Panc1 (cell line): ENCODE results near the gene AOAH. TPM values are rescaled to one million over a fixed set of nuclear protein-coding genes. Genes with fewer than 3 reads are reported as not detected.
"Not testable (repeated sequence)": the region's sequence is repeated elsewhere in the genome, so short reads cannot be mapped to it uniquely, and the experiment has no call there.

Source experiments
- ATAC-seq: fragments of 200-7000 bp; cut with Tn5 transposase; 2 replicates; pipeline ENCODE4 v1.9.1; 2020; ENCODE audit warnings: mild to moderate bottlenecking, moderate library complexity
- BruUV-seq: library from RNA; stranded (reverse); fragments of 400-500 nt; replicated peaks from 2 replicates; lab custom pipeline; 2021; lab: Mats Ljungman, UMichigan
- CTCF ChIA-PET: fragments of 300-600 bp; sonication (Branson Sonifier 250); formaldehyde crosslinking; loops from one replicate; lab custom pipeline; 2022; ENCODE audit warnings: antibody characterized with exemption; lab: Charles Lee
- POLR2A ChIA-PET: fragments of 300-600 bp; sonication (Branson Sonifier 250); formaldehyde crosslinking; loops from one replicate; lab custom pipeline; 2022; ENCODE audit warnings: antibody characterized with exemption; lab: Charles Lee
- DNase-seq: peaks from one replicate; pipeline ENCODE4 v3.0.0-alpha.2; 2010; ENCODE audit warnings: low read depth, low spot score
- H3K27ac ChIP-seq: 2 replicates; pipeline ENCODE4 v1.5.1; 2011; ENCODE audit warnings: mild to moderate bottlenecking, low read length, inconsistent platforms
- H3K27me3 ChIP-seq: fragments of 200-500 bp; sonication (Bioruptor generic); 2 replicates; pipeline ENCODE4 v1.6.0; 2014; ENCODE audit warnings: low read length, inconsistent platforms; ENCODE audit not compliant: control insufficient read depth, insufficient read depth
- H3K36me3 ChIP-seq: fragments of 200-500 bp; sonication (Bioruptor generic); 2 replicates; pipeline ENCODE4 v1.5.1; 2014; ENCODE audit warnings: inconsistent platforms, mild to moderate bottlenecking, low read length, moderate library complexity; ENCODE audit not compliant: control insufficient read depth, insufficient read depth
- H3K4me1 ChIP-seq: 2 replicates; pipeline ENCODE4 v1.5.1; 2011; ENCODE audit warnings: inconsistent platforms, mild to moderate bottlenecking, low read length, moderate library complexity; ENCODE audit not compliant: control insufficient read depth, insufficient read depth
- H3K4me3 ChIP-seq, 2 experiments: 2 replicates each; pipeline ENCODE4 v1.5.1; 2011 to 2012; ENCODE audit warnings: low read depth in 2 of 2, low read length in 2 of 2, mild to moderate bottlenecking in 2 of 2, inconsistent platforms in 1 of 2, moderate library complexity in 1 of 2
- H3K9me3 ChIP-seq: fragments of 200-500 bp; sonication (Bioruptor generic); 2 replicates; pipeline ENCODE4 v1.5.1; 2014; ENCODE audit warnings: low read depth, mild to moderate bottlenecking, inconsistent platforms, low read length, moderate library complexity; ENCODE audit not compliant: control insufficient read depth, insufficient read depth
- POLR2AphosphoS5 ChIP-seq: IDR thresholded peaks from 2 replicates; pipeline ENCODE4 v1.6.1; 2012; ENCODE audit warnings: mild to moderate bottlenecking, low read depth, low read length, moderate library complexity
- SIN3A ChIP-seq: IDR thresholded peaks from 2 replicates; pipeline ENCODE4 v1.6.1; 2012; ENCODE audit warnings: low read depth, mild to moderate bottlenecking, low read length, moderate library complexity, borderline replicate concordance; ENCODE audit not compliant: insufficient read depth
- TCF7L2 ChIP-seq: IDR thresholded peaks from 2 replicates; pipeline ENCODE4 v1.6.1; 2011; ENCODE audit warnings: mild to moderate bottlenecking, low read depth, low read length, inconsistent platforms
- in situ Hi-C: cut with HindIII; loops from 2 replicates; pipeline ENCODE4 v1.10.0; 2016; ENCODE audit warnings: low sequenced_read_pairs, low pct_unique_long_range_greater_than_20kb
- intact Hi-C: fragments of 100-400 bp; cut with micrococcal nuclease; formaldehyde crosslinking; loops from one replicate; pipeline ENCODE4 v1.10.0; 2022; ENCODE audit not compliant: unreplicated experiment
- total RNA-seq: library from RNA; stranded (reverse); gene quantifications from one replicate; pipeline ENCODE4 v1.2.1, GENCODE V29; 2021; ENCODE audit not compliant: unreplicated experiment
- TF ChIP-seq, protein P1 (sequence below), 2 experiments: IDR thresholded peaks; 2 replicates each; pipeline ENCODE4 v1.6.1; 2011 to 2012; ENCODE audit warnings: low read depth in 2 of 2, control low read depth in 1 of 2, low read length in 1 of 2, mild to moderate bottlenecking in 1 of 2, moderate library complexity in 1 of 2; ENCODE audit not compliant: insufficient read depth in 1 of 2
- TF ChIP-seq, protein P2 (sequence below): fragments of 450-650 bp; IDR thresholded peaks from 2 replicates; pipeline ENCODE4 v1.5.1; 2017; ENCODE audit warnings: mild to moderate bottlenecking

Gene AOAH
- total RNA-seq, 1 experiment from 2014 or later: 0.31 TPM

DNA sequence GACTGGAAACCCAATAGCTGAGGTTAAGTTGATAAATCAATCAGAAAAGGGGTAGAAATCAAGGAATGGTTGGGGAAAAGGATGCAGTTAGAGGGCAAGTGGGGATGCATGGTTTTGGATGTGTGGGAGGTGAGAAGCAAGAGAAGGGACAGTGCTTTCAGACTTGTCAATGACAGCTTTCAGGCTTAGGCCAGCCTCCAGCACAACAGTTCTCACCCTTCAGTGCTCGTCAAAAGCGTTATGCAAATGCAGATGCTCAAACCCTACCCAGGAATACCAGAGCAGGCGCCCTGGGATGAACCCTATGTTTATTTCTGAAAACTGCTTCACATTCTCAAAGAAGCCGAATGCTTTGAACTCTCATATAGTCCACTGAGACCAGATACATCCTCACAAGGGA lies 74.0 kb downstream of the AOAH start:
- no peak for ATAC-seq
- no peak for DNase-seq
- POLR2A ChIA-PET: no interaction called here
- peaks cover 30% of the 10 kb centered on the region; the same call in 1 of the 2 replicates for H3K9me3 ChIP-seq
- no peak overlapping the region for H3K4me3 ChIP-seq
- no peaks in the 10 kb centered on the region for H3K4me1 ChIP-seq
- H3K36me3 ChIP-seq: no peaks in the 10 kb centered on the region
- no peak overlapping the region for H3K27ac ChIP-seq
- H3K27me3 ChIP-seq: no peaks in the 10 kb centered on the region
- CTCF ChIA-PET: no interaction called here
- in situ Hi-C loops (no loop called here), intact Hi-C loops (no loop called here)
- no TSS peak for BruUV-seq
- TF ChIP-seq POLR2AphosphoS5: no peak
- TF ChIP-seq SIN3A: no peak
- no peak for TF ChIP-seq TCF7L2
- TF ChIP-seq, protein P1, sequence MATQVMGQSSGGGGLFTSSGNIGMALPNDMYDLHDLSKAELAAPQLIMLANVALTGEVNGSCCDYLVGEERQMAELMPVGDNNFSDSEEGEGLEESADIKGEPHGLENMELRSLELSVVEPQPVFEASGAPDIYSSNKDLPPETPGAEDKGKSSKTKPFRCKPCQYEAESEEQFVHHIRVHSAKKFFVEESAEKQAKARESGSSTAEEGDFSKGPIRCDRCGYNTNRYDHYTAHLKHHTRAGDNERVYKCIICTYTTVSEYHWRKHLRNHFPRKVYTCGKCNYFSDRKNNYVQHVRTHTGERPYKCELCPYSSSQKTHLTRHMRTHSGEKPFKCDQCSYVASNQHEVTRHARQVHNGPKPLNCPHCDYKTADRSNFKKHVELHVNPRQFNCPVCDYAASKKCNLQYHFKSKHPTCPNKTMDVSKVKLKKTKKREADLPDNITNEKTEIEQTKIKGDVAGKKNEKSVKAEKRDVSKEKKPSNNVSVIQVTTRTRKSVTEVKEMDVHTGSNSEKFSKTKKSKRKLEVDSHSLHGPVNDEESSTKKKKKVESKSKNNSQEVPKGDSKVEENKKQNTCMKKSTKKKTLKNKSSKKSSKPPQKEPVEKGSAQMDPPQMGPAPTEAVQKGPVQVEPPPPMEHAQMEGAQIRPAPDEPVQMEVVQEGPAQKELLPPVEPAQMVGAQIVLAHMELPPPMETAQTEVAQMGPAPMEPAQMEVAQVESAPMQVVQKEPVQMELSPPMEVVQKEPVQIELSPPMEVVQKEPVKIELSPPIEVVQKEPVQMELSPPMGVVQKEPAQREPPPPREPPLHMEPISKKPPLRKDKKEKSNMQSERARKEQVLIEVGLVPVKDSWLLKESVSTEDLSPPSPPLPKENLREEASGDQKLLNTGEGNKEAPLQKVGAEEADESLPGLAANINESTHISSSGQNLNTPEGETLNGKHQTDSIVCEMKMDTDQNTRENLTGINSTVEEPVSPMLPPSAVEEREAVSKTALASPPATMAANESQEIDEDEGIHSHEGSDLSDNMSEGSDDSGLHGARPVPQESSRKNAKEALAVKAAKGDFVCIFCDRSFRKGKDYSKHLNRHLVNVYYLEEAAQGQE (IDR thresholded peaks at IDR 0.05; ENCODE audit: insufficient read depth in 1 of 2, low read depth in 2 of 2, low read length in 1 of 2): no peak
- TF ChIP-seq, protein P2, sequence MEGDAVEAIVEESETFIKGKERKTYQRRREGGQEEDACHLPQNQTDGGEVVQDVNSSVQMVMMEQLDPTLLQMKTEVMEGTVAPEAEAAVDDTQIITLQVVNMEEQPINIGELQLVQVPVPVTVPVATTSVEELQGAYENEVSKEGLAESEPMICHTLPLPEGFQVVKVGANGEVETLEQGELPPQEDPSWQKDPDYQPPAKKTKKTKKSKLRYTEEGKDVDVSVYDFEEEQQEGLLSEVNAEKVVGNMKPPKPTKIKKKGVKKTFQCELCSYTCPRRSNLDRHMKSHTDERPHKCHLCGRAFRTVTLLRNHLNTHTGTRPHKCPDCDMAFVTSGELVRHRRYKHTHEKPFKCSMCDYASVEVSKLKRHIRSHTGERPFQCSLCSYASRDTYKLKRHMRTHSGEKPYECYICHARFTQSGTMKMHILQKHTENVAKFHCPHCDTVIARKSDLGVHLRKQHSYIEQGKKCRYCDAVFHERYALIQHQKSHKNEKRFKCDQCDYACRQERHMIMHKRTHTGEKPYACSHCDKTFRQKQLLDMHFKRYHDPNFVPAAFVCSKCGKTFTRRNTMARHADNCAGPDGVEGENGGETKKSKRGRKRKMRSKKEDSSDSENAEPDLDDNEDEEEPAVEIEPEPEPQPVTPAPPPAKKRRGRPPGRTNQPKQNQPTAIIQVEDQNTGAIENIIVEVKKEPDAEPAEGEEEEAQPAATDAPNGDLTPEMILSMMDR: no peak

DNA sequence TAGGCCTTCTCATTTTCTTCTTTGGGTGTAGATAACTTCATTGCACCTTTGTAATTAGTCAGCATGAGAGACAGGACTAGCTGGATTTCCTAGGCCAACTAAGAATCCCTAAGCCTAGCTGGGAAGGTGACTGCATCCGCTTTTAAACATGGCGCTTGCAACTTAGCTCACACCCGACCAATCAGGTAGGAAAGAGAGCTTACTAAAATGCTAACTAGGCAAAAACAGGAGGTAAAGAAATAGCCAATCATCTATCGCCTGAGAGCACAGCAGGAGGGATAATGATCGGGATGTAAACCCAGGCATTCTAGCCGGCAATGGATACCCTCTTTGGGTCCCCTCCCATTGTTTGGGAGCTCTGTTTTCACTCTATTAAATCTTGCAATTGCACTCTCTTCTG lies 75.0 kb downstream of the AOAH start:
- ATAC-seq, H3K27me3 ChIP-seq, intact Hi-C loops, H3K4me1 ChIP-seq, DNase-seq, H3K4me3 ChIP-seq, in situ Hi-C loops, POLR2A ChIA-PET, CTCF ChIA-PET, H3K27ac ChIP-seq, H3K36me3 ChIP-seq, BruUV-seq: not testable (repeated sequence)
- H3K9me3 ChIP-seq: peaks cover 22% of the 10 kb centered on the region; the same call in 1 of the 2 replicates

DNA sequence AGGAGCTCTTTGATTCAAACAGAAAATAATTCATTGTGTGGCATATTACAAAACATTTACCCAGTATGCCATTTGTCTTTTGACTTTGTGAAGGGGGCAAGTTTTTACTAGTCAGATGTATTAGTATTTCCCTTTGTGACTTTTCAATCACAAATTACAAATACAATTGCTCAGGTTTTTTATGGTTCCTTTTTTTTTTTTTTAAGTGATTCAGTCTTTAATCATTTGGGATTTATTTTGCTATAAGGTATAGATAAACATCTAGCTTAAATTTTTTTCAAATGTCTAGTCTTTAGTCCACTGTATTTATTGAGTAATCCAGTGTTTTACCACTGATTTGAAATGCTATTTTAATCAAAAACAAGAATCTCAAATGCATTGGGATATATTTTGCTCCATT lies 75.9 kb downstream of the AOAH start:
- Histone ChIP-seq H3K4me3 (no peak overlapping the region), H3K27ac (no peak overlapping the region), H3K36me3 (no peaks in the 10 kb centered on the region), H3K9me3 (peaks cover 14% of the 10 kb centered on the region; the same call in 1 of the 2 replicates), H3K4me1 (no peaks in the 10 kb centered on the region), H3K27me3 (no peaks in the 10 kb centered on the region)
- BruUV-seq: no TSS peak
- ATAC-seq (no peak), DNase-seq (no peak)
- intact Hi-C loops (no loop called here), in situ Hi-C loops (no loop called here)
- TF ChIP-seq, protein P2: no peak
- CTCF ChIA-PET: interaction anchor here (0.6 kb wide), 3 partner anchors 43 to 236 kb away, joined by 3 to 8 read pairs (median 4); no protein-coding TSS in a partner anchor
- POLR2A ChIA-PET: interaction anchor here (0.5 kb wide), 1 partner anchor 848 kb away, joined by 3 read pairs; no protein-coding TSS in a partner anchor
